OCI-LY3 (cell line): ENCODE measurements around the gene CELSR3.

Experiments
- CTCF ChIP-seq: fragments of 200-600, 300-600 bp; sonication (generic); IDR thresholded peaks from 2 replicates; pipeline ENCODE4 v1.5.1; 2014; ENCODE audit warnings: antibody characterized with exemption, low read length, low read depth
- EZH2phosphoT487 ChIP-seq: fragments of 200-600 bp; shearing (Covaris generic); IDR thresholded peaks from 2 replicates; pipeline ENCODE4 v1.6.1; 2018; ENCODE audit warnings: antibody characterized with exemption, mixed run types, low read depth

- TF ChIP-seq CTCF (peak; percentile 66), EZH2phosphoT487 (no peak)
These were observed 23.2 kb upstream of the CELSR3 start, which contains the start of gene NCKIPSD for GRCh38 chr3:48685603-48686511.
